Measurements from ENCODE around the gene PCDHGC3. TPM values are rescaled to one million over a fixed set of nuclear protein-coding genes. Genes with fewer than 3 reads are reported as not detected.
A peak's percentile ranks its signal among the peaks of the same experiment; 100 is the strongest.

The PCDHGC3 gene
- total RNA-seq, 1 experiment from 2014 or later: 29.1 TPM

GRCh38 chr5:141524604-141525597, 49.1 kb downstream of the PCDHGC3 start (continued):
- TF ChIP-seq CTCF (IDR thresholded peaks at IDR 0.05): peak; percentile 97
- TF ChIP-seq MYBL2 (CRISPR knock-in tag; IDR thresholded peaks at IDR 0.05): no peak

- Mint-ChIP-seq H3K4me3 (no peak overlapping the region), H3K4me1 (peaks cover 23% of the 10 kb centered on the region), H3K27ac (peak overlapping the region; percentile 87), H3K27me3 (ENCODE audit: low read depth) (no peaks in the 10 kb centered on the region), H3K36me3 (peaks cover 48% of the 10 kb centered on the region), H3K9me3 (no peaks in the 10 kb centered on the region)
- ChIA-PET POLR2A (interaction anchor here (1.5 to 1.8 kb wide), 2 partner anchors 12 to 32 kb away, joined by 3 to 9 read pairs; no protein-coding TSS in a partner anchor), CTCF (interaction anchor here (0.8 to 4.0 kb wide), 19 partner anchors 12 to 312 kb away, joined by 3 to 103 read pairs (median 15); partner anchors contain the start of genes PCDHB13, PCDHB14, PCDHB15 and PCDHGA10)
- no peak for ATAC-seq
- TF ChIP-seq GTF2I (CRISPR knock-in tag; conservative IDR thresholded peaks at IDR 0.05): no peak
- TF ChIP-seq CREM (CRISPR knock-in tag; IDR thresholded peaks at IDR 0.05): no peak
- TF ChIP-seq ZNF396 (CRISPR knock-in tag; IDR thresholded peaks at IDR 0.05; ENCODE audit: borderline replicate concordance): no peak
- no peak for TF ChIP-seq ELF4 (CRISPR knock-in tag; IDR thresholded peaks at IDR 0.05; ENCODE audit: low read depth)
- TF ChIP-seq ZNF219 (CRISPR knock-in tag; IDR thresholded peaks at IDR 0.05; ENCODE audit: borderline replicate concordance): no peak
- TF ChIP-seq IRF1 (CRISPR knock-in tag; IDR thresholded peaks at IDR 0.05): no peak
- TF ChIP-seq FOXP1 (CRISPR knock-in tag; IDR thresholded peaks at IDR 0.05; ENCODE audit: borderline replicate concordance): no peak
- TF ChIP-seq SOX15 (CRISPR knock-in tag; IDR thresholded peaks at IDR 0.05): no peak
- TF ChIP-seq NR3C1 (CRISPR knock-in tag; conservative IDR thresholded peaks at IDR 0.05; ENCODE audit: low read depth): no peak
- no peak for TF ChIP-seq CREB1 (CRISPR knock-in tag; IDR thresholded peaks at IDR 0.05)
- TF ChIP-seq MXD4 (CRISPR knock-in tag; IDR thresholded peaks at IDR 0.05; ENCODE audit: borderline replicate concordance): no peak
- no peak for TF ChIP-seq MYBL2 (CRISPR knock-in tag; IDR thresholded peaks at IDR 0.05)
- TF ChIP-seq ATF6 (CRISPR knock-in tag; IDR thresholded peaks at IDR 0.05): no peak
- TF ChIP-seq ATF1 (CRISPR knock-in tag; IDR thresholded peaks at IDR 0.05): no peak
- TF ChIP-seq SP1 (CRISPR knock-in tag; conservative IDR thresholded peaks at IDR 0.05): no peak
- no peak for TF ChIP-seq FOXK1 (CRISPR knock-in tag; IDR thresholded peaks at IDR 0.05)
- TF ChIP-seq E2F1 (CRISPR knock-in tag; IDR thresholded peaks at IDR 0.05): no peak
- TF ChIP-seq CDX4 (CRISPR knock-in tag; IDR thresholded peaks at IDR 0.05; ENCODE audit: borderline replicate concordance): no peak
- TF ChIP-seq ZNF317 (CRISPR knock-in tag; IDR thresholded peaks at IDR 0.05; ENCODE audit: borderline replicate concordance, low read depth): no peak
- no peak for DNase-seq (ENCODE audit: low spot score)
Measured at GRCh38 chr5:141525653-141526052, 49.9 kb downstream of the PCDHGC3 start.

Measured in WTC11 (cell line).